Epithelial cell of prostate (primary cell): ENCODE data around the gene MYO5B.

ENCODE experiments used
- DNase-seq: peaks from one replicate; pipeline ENCODE4 v3.0.0-alpha.2; 2011; ENCODE audit warnings: low read depth, low spot score
- H3K27ac ChIP-seq: fragments of 450-650 bp; 2 replicates; pipeline ENCODE4 v1.5.1; 2017; ENCODE audit warnings: mild to moderate bottlenecking

MYO5B gene

DNA sequence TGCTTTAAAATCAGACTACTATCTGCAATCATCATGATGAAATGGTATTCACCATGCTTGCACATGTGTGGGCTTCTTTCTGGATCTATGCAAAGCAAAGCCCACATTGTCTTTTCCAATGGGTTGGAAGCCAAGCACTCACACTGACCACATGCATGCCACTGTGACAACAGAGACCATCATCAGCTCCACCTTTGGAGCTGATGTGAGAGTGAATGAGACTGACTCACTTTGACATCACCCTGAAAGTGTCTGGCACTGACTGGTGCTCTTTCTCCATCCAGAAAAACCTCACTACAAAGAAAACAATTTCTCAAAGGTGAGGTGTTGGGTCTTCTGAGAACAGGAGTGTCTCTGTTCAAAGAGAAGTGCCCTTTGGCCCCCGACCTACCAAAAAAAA is 4.7 kb downstream of the MYO5B start:
- peak; percentile 85 for DNase-seq
- H3K27ac ChIP-seq: peak overlapping the region; percentile 60

DNA sequence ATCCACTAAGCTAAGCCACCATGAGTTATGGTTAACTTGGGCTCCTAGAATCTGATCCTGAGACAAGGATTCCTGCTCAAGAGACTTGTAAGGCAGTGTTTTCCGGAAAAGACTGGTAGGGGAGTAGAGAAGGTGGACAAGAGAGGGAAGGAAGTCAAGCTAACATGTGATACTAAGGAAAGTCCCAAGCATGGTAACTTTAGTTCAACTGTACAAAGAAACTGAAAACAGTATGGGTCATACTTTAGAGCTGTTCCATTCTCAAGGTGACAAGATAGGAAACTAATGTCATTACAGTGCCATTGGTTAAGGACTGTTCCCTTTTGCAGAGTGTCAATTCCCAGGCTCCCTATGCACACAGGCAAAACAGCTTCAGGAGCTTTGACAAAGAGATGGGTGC is 5.8 kb downstream of the MYO5B start:
- H3K27ac ChIP-seq: no peak overlapping the region
- DNase-seq: no peak

- no peak for DNase-seq
- H3K27ac ChIP-seq: no peak overlapping the region
These were observed 6.3 kb downstream of the MYO5B start for GRCh38 chr18:50188652-50189051.

DNA sequence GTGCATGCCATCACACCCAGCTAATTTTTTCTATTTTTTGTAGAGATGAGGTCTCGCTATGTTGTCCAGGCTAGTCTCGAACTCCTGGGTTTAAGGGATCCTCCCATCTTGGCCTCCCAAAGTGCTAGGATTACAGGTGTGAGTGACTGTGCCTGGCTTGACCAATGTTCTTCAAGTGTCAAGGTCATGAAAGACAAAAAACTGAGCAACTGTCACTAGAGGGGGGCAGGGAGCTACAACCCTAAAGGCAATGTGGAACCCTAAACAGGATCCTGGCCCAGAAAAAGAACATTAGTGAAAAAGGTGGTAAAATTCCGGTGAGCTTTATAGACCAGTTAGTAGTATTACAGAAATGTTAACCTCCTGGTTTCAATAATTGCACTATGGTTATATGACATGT is 7.3 kb downstream of the MYO5B start:
- no peak overlapping the region for H3K27ac ChIP-seq
- DNase-seq: no peak

DNA sequence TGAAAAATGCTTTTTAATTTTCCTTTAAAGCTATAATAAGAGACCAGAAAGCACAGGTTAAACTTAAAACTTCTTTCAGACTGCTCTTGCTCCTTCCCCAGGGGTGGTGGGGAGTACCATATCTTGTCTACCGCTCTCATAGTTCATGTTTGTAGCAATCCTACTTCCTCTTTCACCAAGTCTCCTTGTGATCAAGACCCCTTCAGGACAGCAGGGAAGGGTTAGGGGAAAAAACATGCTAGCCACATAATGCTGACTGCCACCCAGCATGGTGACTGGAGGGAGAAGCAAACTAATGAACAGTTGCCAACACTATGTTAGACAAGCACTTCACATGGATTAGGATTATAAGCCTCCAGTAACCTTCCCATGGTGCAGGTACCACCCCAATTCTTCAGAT is 8.6 kb downstream of the MYO5B start:
- no peak for DNase-seq
- no peak overlapping the region for H3K27ac ChIP-seq

- H3K27ac ChIP-seq: peak overlapping the region; percentile 25
- DNase-seq: peak; percentile 73
These were observed 11.4 kb downstream of the MYO5B start for GRCh38 chr18:50183556-50183955.

- no peak for DNase-seq
- no peak overlapping the region for H3K27ac ChIP-seq
These were observed 12.4 kb downstream of the MYO5B start for GRCh38 chr18:50182511-50182910.

DNA sequence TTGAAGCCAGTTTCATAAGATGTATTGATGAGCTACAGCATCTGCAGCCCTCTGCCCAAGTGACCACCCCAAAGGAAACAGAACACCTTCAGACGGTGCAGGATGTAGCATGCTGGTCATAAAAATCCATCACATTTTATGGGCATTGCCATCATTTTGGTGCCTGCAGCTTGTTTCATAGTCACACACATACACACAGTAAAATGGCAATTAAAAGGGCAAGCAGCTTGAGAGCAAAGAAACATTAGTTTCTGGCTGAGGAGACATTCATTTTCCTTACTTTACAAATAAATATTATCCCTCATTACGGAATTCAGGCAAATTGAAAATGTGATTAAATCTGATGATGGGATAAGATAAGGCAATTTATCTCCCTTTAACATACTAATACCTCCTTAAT is 13.4 kb downstream of the MYO5B start:
- DNase-seq: no peak
- H3K27ac ChIP-seq: no peak overlapping the region

GRCh38 chr18:50179465-50179864 is 15.5 kb downstream of the MYO5B start:
- no peak for DNase-seq
- H3K27ac ChIP-seq: no peak overlapping the region

DNA sequence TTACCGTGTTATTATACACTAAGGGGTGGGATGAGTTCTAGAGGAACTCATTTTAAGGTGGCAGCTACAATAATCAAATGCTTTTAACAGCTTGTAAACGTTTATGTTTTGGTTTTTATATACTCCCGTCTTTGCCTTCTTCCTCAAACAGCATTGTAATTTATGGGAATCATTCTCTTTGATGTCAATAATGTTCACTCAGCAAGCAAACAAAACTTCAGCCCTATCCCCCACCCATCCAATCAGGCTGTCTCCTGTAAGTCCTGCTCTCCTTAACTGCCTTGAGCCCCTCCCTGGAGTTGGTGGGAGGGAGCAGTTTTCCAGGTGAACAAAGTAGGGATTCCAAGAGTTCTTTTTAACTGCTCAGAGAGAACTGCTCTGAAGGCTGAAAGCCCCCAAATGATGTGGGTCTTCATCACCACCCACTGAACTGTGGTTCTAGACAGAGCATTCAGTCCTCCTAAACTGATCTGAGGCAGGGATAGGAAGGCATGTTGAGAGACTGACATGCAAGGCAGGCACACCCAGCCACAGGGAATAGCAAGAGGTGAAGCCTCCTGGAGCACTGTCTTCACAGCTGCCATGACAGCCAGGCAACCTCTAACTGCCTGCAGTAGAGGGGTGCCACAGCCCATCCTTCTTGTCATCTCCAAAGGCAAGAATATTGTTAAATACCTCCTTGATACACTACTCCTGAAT is 17.5 kb downstream of the MYO5B start:
- DNase-seq: no peak
- no peak overlapping the region for H3K27ac ChIP-seq

- DNase-seq: peak; percentile 71
- peak overlapping the region; percentile 27 for H3K27ac ChIP-seq
These were observed 22.6 kb downstream of the MYO5B start for GRCh38 chr18:50172367-50172766.

DNA sequence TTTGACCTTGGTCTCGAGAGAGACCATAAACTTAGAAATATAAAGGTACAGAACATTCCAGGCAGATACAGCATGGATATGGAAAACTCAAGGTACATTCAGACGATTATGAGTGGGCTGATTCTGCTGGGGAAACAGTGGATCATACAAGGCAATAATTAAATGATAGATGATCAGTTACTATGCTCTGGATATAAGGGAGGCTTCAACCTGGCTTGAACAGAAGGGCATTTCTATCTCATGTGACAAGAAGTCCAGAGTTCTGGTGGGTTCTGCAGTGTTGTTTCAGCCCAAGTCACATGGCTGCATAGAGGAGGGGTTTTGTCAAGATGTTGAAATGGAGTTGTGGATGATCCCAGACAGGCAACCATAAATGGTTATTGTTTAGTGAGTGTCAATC is 23.5 kb downstream of the MYO5B start:
- H3K27ac ChIP-seq: no peak overlapping the region
- DNase-seq: no peak

- no peak for DNase-seq
- H3K27ac ChIP-seq: no peak overlapping the region
These were observed 24.9 kb downstream of the MYO5B start for GRCh38 chr18:50170004-50170403.

GRCh38 chr18:50169149-50169548 is 25.8 kb downstream of the MYO5B start:
- H3K27ac ChIP-seq: no peak overlapping the region
- no peak for DNase-seq

GRCh38 chr18:50167966-50168365 is 27.0 kb downstream of the MYO5B start:
- no peak for DNase-seq
- no peak overlapping the region for H3K27ac ChIP-seq

DNA sequence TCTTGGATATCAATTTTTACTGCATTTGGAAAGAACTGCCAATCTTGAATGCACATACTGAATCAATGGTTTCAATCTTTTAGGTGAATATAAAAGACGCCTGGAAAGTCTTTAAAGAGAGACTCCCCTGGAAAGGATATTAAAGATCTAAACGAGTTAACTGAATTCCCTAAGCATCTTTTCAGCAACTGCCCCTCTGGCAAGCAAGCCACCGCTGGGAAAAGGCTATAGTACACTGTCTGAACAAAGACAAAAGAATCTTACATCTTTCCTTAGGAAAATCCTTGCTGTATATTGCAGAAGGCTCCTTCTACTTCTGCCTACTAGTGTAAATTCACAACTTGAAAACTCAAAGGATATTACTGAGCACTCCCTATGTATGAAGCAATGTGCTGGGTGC is 28.0 kb downstream of the MYO5B start:
- DNase-seq: no peak
- H3K27ac ChIP-seq: no peak overlapping the region

DNA sequence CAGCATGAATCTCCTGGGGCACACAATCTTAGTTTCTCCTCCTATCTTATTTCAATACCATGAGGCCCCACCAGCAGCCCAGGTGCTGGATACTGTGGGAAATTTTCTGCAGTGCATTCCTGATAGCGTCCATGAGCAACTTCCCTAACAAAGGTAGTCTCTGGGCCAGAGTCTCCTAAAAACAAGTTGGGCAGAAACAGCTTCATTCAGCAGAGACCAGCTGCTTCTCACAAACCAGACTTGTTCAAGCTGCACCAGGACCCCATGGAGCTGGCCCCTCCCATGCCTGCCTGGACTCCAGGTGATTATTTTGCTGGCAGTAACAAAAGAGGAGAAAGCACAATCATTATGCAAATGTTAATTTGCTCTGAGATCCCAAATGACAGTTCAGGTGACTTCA is 31.4 kb downstream of the MYO5B start:
- H3K27ac ChIP-seq: peak overlapping the region; percentile 59
- no peak for DNase-seq

- H3K27ac ChIP-seq: peak overlapping the region; percentile 59
- no peak for DNase-seq
These were observed 32.3 kb downstream of the MYO5B start for GRCh38 chr18:50162486-50163304.

GRCh38 chr18:50161597-50162205 is 33.2 kb downstream of the MYO5B start:
- DNase-seq: peak; percentile 84
- peak overlapping the region; percentile 59 for H3K27ac ChIP-seq

- no peak for DNase-seq
- peak overlapping the region; percentile 59 for H3K27ac ChIP-seq
These were observed 35.3 kb downstream of the MYO5B start for GRCh38 chr18:50159654-50160046.
